ENCODE results near the gene NUP133.
A peak's percentile ranks its signal among the peaks of the same experiment; 100 is the strongest.

NUP133 gene

DNA sequence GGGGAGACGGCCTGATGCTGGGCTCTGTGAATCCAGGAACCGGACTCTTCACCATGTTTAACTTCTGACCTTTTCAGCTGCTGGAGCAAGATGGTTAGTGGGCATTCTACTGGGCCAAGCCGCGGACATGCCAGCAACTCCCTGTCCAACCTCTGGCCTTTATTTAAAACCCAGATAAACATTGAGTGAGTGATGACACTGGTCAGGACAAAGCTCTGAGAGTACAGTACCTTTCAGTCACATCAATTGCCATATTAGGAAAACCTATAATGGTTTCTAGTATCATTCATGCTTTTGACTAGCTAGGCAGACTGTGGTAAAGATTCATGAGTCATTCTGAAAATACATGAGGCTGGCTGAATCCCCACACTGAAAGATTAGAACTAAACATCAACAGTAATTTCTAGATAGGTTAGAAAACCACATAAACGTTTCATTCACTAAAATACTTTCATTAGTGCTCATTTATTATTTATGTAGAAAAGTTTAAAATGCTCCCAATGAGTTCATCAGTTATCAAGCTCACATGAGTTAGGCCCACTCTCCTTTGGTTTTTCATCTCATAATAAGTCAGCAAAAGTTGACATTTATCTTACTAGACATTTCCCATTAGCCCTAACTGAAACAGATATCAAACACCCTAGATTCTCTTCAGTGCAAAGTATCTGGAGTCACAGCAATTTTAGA, 67.1 kb downstream of the NUP133 start:
- TF ChIP-seq, protein P1, sequence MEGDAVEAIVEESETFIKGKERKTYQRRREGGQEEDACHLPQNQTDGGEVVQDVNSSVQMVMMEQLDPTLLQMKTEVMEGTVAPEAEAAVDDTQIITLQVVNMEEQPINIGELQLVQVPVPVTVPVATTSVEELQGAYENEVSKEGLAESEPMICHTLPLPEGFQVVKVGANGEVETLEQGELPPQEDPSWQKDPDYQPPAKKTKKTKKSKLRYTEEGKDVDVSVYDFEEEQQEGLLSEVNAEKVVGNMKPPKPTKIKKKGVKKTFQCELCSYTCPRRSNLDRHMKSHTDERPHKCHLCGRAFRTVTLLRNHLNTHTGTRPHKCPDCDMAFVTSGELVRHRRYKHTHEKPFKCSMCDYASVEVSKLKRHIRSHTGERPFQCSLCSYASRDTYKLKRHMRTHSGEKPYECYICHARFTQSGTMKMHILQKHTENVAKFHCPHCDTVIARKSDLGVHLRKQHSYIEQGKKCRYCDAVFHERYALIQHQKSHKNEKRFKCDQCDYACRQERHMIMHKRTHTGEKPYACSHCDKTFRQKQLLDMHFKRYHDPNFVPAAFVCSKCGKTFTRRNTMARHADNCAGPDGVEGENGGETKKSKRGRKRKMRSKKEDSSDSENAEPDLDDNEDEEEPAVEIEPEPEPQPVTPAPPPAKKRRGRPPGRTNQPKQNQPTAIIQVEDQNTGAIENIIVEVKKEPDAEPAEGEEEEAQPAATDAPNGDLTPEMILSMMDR (IDR thresholded peaks at IDR 0.05; ENCODE audit: control insufficient read depth, insufficient read depth, low read depth, low read length, missing control alignments): no peak
- peak; percentile 38 for DNase-seq (ENCODE audit: low read depth)
- no peak overlapping the region for H3K4me3 ChIP-seq (ENCODE audit: control insufficient read depth, low read depth, low read length)

DNA sequence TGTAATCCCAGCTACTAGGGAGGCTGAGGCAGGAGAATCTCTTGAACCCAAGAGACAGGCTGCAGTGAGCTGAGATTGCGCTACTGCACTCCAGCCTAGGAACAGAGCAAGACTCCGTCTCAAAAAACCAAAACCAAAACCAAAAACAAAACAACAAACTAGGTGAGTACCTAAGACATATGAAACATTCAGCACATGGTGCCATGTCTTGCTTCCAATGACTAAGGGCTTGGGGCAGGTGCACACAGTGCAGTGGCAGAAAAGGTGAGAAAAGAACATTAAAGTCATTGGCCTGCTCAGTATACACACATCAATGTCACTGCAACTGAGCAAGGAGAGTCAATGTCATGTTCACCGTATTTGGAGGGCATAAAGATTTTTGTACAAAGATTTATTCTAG, 70.1 kb downstream of the NUP133 start:
- DNase-seq (ENCODE audit: low read depth): no peak
- no peak overlapping the region for H3K4me3 ChIP-seq (ENCODE audit: control insufficient read depth, low read depth, low read length)
- TF ChIP-seq, protein P1 (IDR thresholded peaks at IDR 0.05; ENCODE audit: control insufficient read depth, insufficient read depth, low read depth, low read length, missing control alignments): no peak

DNA sequence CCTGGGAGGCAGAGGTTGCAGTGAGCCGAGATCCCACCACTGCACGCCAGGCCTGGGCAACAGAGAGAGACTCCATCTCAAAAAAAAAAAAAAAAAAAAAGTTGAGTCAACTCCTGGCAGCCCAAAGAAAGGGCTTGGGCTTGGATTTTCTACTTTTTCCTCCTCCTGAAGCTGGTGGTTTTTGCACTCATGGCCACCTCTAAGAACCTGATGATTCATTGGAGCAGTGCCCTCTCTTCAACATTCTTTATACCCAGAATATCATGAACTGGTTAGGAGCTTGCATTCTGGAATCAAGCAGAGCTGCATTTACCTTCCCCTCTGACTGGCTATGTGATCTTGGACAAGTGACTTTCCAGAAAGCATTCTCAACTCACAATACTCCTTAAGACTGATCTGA, 70.7 kb downstream of the NUP133 start:
- DNase-seq (ENCODE audit: low read depth): no peak
- TF ChIP-seq, protein P1 (IDR thresholded peaks at IDR 0.05; ENCODE audit: control insufficient read depth, insufficient read depth, low read depth, low read length, missing control alignments): no peak
- no peak overlapping the region for H3K4me3 ChIP-seq (ENCODE audit: control insufficient read depth, low read depth, low read length)

DNA sequence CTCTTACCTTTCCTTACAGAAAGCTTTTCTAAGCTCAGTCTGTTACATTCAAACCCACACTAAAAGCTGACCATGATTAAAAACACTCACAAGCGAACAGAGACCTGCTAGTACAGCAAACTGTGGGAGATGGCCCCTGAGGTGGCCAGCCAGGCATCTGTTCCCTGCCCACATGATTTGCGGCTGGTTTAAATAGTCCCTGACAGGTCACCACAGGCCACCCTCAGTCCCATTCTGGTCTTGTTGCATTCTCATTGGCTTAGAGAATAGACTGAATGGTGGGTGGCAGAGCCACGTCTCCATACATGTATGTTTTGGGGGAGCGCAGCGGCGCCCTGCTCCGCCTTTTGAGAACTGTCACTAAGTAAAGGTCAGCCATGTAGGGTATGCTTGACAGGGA, 71.9 kb downstream of the NUP133 start:
- H3K4me3 ChIP-seq (ENCODE audit: control insufficient read depth, low read depth, low read length): no peak overlapping the region
- TF ChIP-seq, protein P1 (IDR thresholded peaks at IDR 0.05; ENCODE audit: control insufficient read depth, insufficient read depth, low read depth, low read length, missing control alignments): no peak
- no peak for DNase-seq (ENCODE audit: low read depth)

DNA sequence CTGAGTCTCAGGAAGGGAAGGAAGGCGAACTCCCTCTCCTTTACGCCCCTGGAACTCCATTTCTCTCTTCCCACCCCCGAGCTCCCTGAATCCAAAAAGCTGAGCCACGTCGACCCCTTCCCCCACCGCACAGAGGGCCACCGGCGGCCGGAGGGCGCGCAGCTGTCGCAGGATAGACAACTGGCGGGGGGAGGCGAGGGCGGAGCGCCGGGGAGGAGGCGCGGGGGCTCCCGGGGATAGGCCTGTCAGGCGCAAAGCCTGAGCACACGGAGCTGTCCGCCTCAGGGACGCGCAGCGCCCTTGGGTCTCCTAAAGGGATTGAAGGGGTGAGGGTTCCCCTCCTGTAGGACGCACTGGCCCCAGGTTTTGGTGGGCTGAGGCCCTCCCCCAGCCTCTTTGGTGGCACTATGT, 73.5 kb downstream of the NUP133 start:
- H3K4me3 ChIP-seq (ENCODE audit: control insufficient read depth, low read depth, low read length): no peak overlapping the region
- no peak for DNase-seq (ENCODE audit: low read depth)
- TF ChIP-seq, protein P1 (IDR thresholded peaks at IDR 0.05; ENCODE audit: control insufficient read depth, insufficient read depth, low read depth, low read length, missing control alignments): no peak

DNA sequence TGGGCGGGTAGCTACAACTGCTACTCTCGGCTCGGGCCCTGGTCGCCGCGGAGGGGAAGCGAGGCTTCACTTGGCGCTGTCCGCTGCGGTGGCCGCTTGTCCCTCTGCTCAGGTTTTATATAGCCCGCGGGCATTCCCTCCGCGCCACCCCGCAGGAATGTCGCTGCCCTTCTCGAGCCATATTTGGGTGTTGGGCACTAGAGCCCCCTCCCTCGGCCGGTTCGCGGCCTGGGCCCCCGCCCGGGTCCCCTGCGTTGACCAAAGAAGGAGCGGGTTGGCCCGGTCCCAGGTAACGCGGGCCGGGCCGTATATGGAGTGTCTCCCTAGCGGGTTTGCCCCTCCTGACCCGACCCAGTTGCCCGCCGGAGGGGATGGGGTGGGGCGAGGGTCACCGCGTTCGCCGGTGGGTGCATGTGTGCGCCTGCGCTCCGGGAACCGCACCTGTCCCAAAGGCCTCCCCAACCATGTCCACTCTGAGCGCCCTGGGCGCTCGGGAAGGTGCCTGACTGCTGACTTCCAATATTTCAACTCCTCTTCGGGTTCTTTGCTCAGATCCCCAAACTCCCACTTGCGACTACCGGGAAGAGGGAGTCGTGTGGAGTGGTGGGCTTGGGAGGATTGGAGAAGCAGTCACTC, 74.0 kb downstream of the NUP133 start, which contains the start of gene ACTA1:
ACTA1 (minus strand) TSS at position 90 of the 636 bp plus-strand sequence. CDS start 979 bp downstream, outside the sequence.
- H3K4me3 ChIP-seq (ENCODE audit: control insufficient read depth, low read depth, low read length): no peak within 1 kb of the TSS
- no peak for DNase-seq (ENCODE audit: low read depth)
- TF ChIP-seq, protein P1 (IDR thresholded peaks at IDR 0.05; ENCODE audit: control insufficient read depth, insufficient read depth, low read depth, low read length, missing control alignments): no peak

Measured in AG09309 (cell line).